GM18951 (cell line): ENCODE data around the gene GPC4.

Source experiments
- POLR2A ChIP-seq: IDR thresholded peaks from 4 replicates; pipeline ENCODE4 v1.6.1; 2011; ENCODE audit warnings: mild to moderate bottlenecking; ENCODE audit not compliant: insufficient read length, insufficient read depth; ENCODE audit errors: extremely low read depth
- in situ Hi-C: fragments of 300-500 bp; cut with MboI; formaldehyde crosslinking; loops from one replicate; pipeline ENCODE4 v1.12.0; 2022; ENCODE audit warnings: low sequenced_read_pairs, mixed read lengths, inconsistent platforms; ENCODE audit not compliant: unreplicated experiment

The GPC4 gene

GRCh38 chrX:133250184-133251100 lies 164.8 kb downstream of the GPC4 start:
- TF ChIP-seq POLR2A, result no peak

More at GRCh38 chrX:133250184-133251100, 164.8 kb downstream of the GPC4 start:
- in situ Hi-C loops, result no loop called here
